B cell (primary cell): Measurements from ENCODE around the gene ZC3H12C. TPM values are rescaled to one million over a fixed set of nuclear protein-coding genes. Genes with fewer than 3 reads are reported as not detected.

Experiments
- ATAC-seq: fragments of 200-7000 bp; cut with Tn5 transposase; one replicate; pipeline ENCODE4 v1.10.0; 2021; ENCODE audit warnings: low read depth, mild to moderate bottlenecking, moderate number of reproducible peaks, moderate library complexity
- CTCF ChIA-PET: fragments of 350-600 bp; sonication (Branson Sonifier 250); formaldehyde crosslinking; loops from one replicate; lab custom pipeline; 2021; ENCODE audit warnings: antibody characterized with exemption, inconsistent platforms; lab: Charles Lee
- POLR2A ChIA-PET: fragments of 350-600 bp; sonication (Branson Sonifier 250); formaldehyde crosslinking; loops from one replicate; lab custom pipeline; 2021; ENCODE audit warnings: antibody characterized with exemption; lab: Charles Lee
- DNase-seq: peaks from one replicate; pipeline ENCODE4 v3.0.0; 2013
- H2AFZ ChIP-seq: 2 replicates; pipeline ENCODE4 v1.6.1; 2012; ENCODE audit warnings: mild to moderate bottlenecking, low read depth, low read length; ENCODE audit not compliant: insufficient read depth, poor library complexity, severe bottlenecking
- H3K27ac ChIP-seq, 2 donors: 1 replicate in 1 of 2; 2 replicates in 1 of 2; pipeline ENCODE4 v1.5.1; 2012 to 2013; ENCODE audit warnings: low read length in 2 of 2, mild to moderate bottlenecking in 2 of 2, moderate library complexity in 1 of 2
- H3K27me3 ChIP-seq, 4 experiments: fragments of 200-600 bp in 1 of 4; sonication (generic) in 1 of 4; replicated peaks in 1 of 4; 1 replicate in 2 of 4; 2 replicates in 2 of 4; pipeline versions ENCODE4 v1.6.1 to v1.7.0; 2013 to 2016; ENCODE audit warnings: low read length in 3 of 4, mild to moderate bottlenecking in 2 of 4, mixed read lengths in 1 of 4, moderate library complexity in 1 of 4; ENCODE audit not compliant: insufficient read depth in 4 of 4, control insufficient read depth in 3 of 4; ENCODE audit errors: control extremely low read depth in 1 of 4
- H3K36me3 ChIP-seq, 2 experiments: replicated peaks in 1 of 2; 1 replicate in 1 of 2; 2 replicates in 1 of 2; pipeline versions ENCODE4 v1.6.1 to v1.7.1; 2013; ENCODE audit warnings: low read length in 1 of 2; ENCODE audit not compliant: insufficient read depth in 2 of 2, control insufficient read depth in 1 of 2; ENCODE audit errors: control extremely low read depth in 1 of 2, extremely low read depth in 1 of 2
- H3K4me1 ChIP-seq, 2 donors: fragments of 200-600 bp in 1 of 2; sonication (generic) in 1 of 2; 1 replicate in 1 of 2; 2 replicates in 1 of 2; pipeline versions ENCODE4 v1.5.1 to v1.6.1; 2013 to 2017; ENCODE audit warnings: low read length in 2 of 2; ENCODE audit not compliant: control insufficient read depth in 2 of 2, insufficient read depth in 2 of 2
- H3K4me2 ChIP-seq: replicated peaks from 2 replicates; pipeline ENCODE3; 2012; ENCODE audit warnings: mild to moderate bottlenecking, low read depth, low read length; ENCODE audit not compliant: poor library complexity, severe bottlenecking
- H3K4me3 ChIP-seq, 5 experiments: fragments of 200-600 bp in 1 of 5; sonication (generic) in 1 of 5; 1 replicate in 3 of 5; 2 replicates in 2 of 5; pipeline versions ENCODE4 v1.5.1 to v1.7.0; 2011 to 2016; ENCODE audit warnings: low read length in 4 of 5, mild to moderate bottlenecking in 4 of 5, low read depth in 2 of 5, control low read depth in 1 of 5, moderate library complexity in 1 of 5; ENCODE audit not compliant: insufficient read depth in 1 of 5; ENCODE audit errors: control extremely low read depth in 1 of 5, extremely low read depth in 1 of 5
- H3K79me2 ChIP-seq: fragments of 200-600 bp; sonication (generic); one replicate; pipeline ENCODE4 v1.6.0; 2016; ENCODE audit warnings: low read length; ENCODE audit not compliant: control insufficient read depth, insufficient read depth
- H3K9ac ChIP-seq: fragments of 200-600 bp; sonication (generic); 2 replicates; pipeline ENCODE4 v1.6.1; 2017; ENCODE audit warnings: mild to moderate bottlenecking, low read length, moderate library complexity
- H3K9me3 ChIP-seq, 3 donors: one replicate each; pipeline versions ENCODE4 v1.6.1 to v1.7.1; 2013; ENCODE audit warnings: low read length in 2 of 3; ENCODE audit not compliant: control insufficient read depth in 2 of 3, insufficient read depth in 1 of 3; ENCODE audit errors: control extremely low read depth in 1 of 3
- H4K20me1 ChIP-seq: 2 replicates; pipeline ENCODE4 v1.6.0; 2012; ENCODE audit warnings: mild to moderate bottlenecking, low read length; ENCODE audit not compliant: insufficient read depth, control insufficient read depth, poor library complexity, severe bottlenecking
- H3K27ac Mint-ChIP-seq: one replicate; pipeline ENCODE4 v1.8.0; 2021; ENCODE audit warnings: mixed read lengths
- H3K27me3 Mint-ChIP-seq: one replicate; pipeline ENCODE4 v1.8.0; 2021; ENCODE audit warnings: mixed read lengths
- H3K4me1 Mint-ChIP-seq: one replicate; pipeline ENCODE4 v1.8.0; 2021; ENCODE audit warnings: mixed read lengths
- H3K4me3 Mint-ChIP-seq: one replicate; pipeline ENCODE4 v1.8.0; 2021; ENCODE audit warnings: mixed read lengths
- H3K9me3 Mint-ChIP-seq: one replicate; pipeline ENCODE4 v1.8.0; 2022; ENCODE audit warnings: mixed read lengths; ENCODE audit not compliant: insufficient read depth
- CTCF ChIP-seq: fragments of 200-600 bp; IDR thresholded peaks from one replicate; pipeline ENCODE4 v1.8.0; 2022; ENCODE audit warnings: antibody characterized with exemption, mild to moderate bottlenecking
- EZH2 ChIP-seq: IDR thresholded peaks from 2 replicates; pipeline ENCODE4 v1.6.1; 2012; ENCODE audit warnings: borderline replicate concordance, low read depth, mild to moderate bottlenecking, moderate library complexity, low read length; ENCODE audit not compliant: insufficient read depth, poor library complexity, severe bottlenecking
- WGBS: methylation state at CpG from one replicate; pipeline ENCODE4 v1.1.5; 2013; ENCODE audit warnings: missing lambda C conversion rate; ENCODE audit not compliant: insufficient coverage; 5-methylcytosine and 5-hydroxymethylcytosine counted together
- intact Hi-C: fragments of 100-400 bp; cut with micrococcal nuclease; formaldehyde crosslinking; loops from one replicate; pipeline ENCODE4 v1.10.0; 2022
- polyA plus RNA-seq: library from polyadenylated mRNA; depleted of rRNA; stranded (reverse); fragments of >200 nt; gene quantifications from 2 replicates; pipeline ENCODE4 v1.2.3, GENCODE V29; 2012
- total RNA-seq, 2 donors: library from RNA; stranded (reverse); fragments of 120-200 nt in 1 of 2; gene quantifications; 1 replicate in 1 of 2; 2 replicates in 1 of 2; pipeline versions ENCODE4 v1.2.3 to v1.2.4, GENCODE V29; 2013 to 2022

ZC3H12C gene
- total and polyA plus RNA-seq, 2 donors (not counting 1 experiment from before 2014, with no cell fraction given), result 0.01 to 0.10 TPM

GRCh38 chr11:110158317-110159200 lies 65.4 kb downstream of the ZC3H12C start:
- Histone ChIP-seq H3K4me1 (no peaks in the 10 kb centered on the region), H2AFZ (no peak overlapping the region), H3K27me3 (no peaks in the 10 kb centered on the region), H3K79me2 (no peaks in the 10 kb centered on the region), H3K36me3 (no peaks in the 10 kb centered on the region), H3K9ac (no peak overlapping the region), H4K20me1 (no peaks in the 10 kb centered on the region), H3K27ac (no peak overlapping the region), H3K4me2 (no peak overlapping the region), H3K4me3 (no peak overlapping the region), H3K9me3 (no peaks in the 10 kb centered on the region)
- ATAC-seq, result no peak
- ChIA-PET POLR2A (no interaction called here), CTCF (no interaction called here)
- intact Hi-C loops, result no loop called here
- Mint-ChIP-seq H3K27me3 (peaks cover 5% of the 10 kb centered on the region), H3K27ac (no peak overlapping the region), H3K9me3 (no peaks in the 10 kb centered on the region), H3K4me3 (no peak overlapping the region), H3K4me1 (no peaks in the 10 kb centered on the region)
- no peak for TF ChIP-seq EZH2
- 85% methylated on average over 5 of the region's 9 CpGs for WGBS
- DNase-seq, result no peak

- Histone ChIP-seq H3K4me1 (no peaks in the 10 kb centered on the region), H2AFZ (no peak overlapping the region), H3K36me3 (no peaks in the 10 kb centered on the region), H4K20me1 (no peaks in the 10 kb centered on the region), H3K4me2 (no peak overlapping the region), H3K4me3 (no peak overlapping the region), H3K79me2 (no peaks in the 10 kb centered on the region), H3K9ac (no peak overlapping the region), H3K27ac (no peak overlapping the region), H3K27me3 (no peaks in the 10 kb centered on the region), H3K9me3 (no peaks in the 10 kb centered on the region)
- WGBS, result no CpG with 5 or more reads among the region's 1 CpG
- Mint-ChIP-seq H3K27ac (no peak overlapping the region), H3K4me3 (no peak overlapping the region), H3K9me3 (no peaks in the 10 kb centered on the region), H3K4me1 (no peaks in the 10 kb centered on the region), H3K27me3 (peaks cover 5% of the 10 kb centered on the region)
- intact Hi-C loops, result no loop called here
- CTCF ChIA-PET, result interaction anchor here (0.9 kb wide), 1 partner anchor 275 kb away, joined by 3 read pairs; no protein-coding TSS in a partner anchor
- no peak for TF ChIP-seq EZH2
- TF ChIP-seq CTCF, result no peak
- POLR2A ChIA-PET, result no interaction called here
- no peak for DNase-seq
- no peak for ATAC-seq
These were observed 66.3 kb downstream of the ZC3H12C start for GRCh38 chr11:110159476-110159875.
